ENCODE results near the gene TTC23.

DNA sequence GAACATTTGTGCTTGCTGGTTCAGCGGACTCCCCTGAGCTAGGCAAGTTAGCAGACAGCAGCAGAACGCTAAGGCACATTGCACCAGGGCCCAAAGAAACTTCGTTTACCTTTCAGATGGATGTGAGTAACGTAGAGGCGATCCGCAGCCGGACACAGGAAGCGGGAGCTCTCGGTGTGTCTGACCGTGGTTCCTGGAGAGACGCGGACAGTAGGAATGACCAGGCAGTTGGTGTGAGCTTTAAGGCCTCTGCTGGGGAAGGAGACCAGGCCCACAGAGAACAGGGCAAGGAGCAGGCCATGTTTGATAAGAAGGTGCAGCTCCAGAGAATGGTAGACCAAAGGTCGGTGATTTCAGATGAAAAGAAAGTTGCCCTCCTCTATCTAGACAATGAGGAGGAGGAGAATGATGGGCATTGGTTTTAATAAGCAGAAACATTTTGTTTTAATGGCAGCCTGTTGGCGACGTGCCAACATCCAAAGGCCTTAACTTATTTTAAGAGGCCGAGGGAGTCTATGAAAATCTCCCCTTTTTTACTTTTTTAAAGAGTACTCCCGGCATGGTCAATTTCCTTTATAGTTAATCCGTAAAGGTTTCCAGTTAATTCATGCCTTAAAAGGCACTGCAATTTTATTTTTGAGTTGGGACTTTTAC lies 116.6 kb downstream of the TTC23 start:
- TF ChIP-seq, protein P1, sequence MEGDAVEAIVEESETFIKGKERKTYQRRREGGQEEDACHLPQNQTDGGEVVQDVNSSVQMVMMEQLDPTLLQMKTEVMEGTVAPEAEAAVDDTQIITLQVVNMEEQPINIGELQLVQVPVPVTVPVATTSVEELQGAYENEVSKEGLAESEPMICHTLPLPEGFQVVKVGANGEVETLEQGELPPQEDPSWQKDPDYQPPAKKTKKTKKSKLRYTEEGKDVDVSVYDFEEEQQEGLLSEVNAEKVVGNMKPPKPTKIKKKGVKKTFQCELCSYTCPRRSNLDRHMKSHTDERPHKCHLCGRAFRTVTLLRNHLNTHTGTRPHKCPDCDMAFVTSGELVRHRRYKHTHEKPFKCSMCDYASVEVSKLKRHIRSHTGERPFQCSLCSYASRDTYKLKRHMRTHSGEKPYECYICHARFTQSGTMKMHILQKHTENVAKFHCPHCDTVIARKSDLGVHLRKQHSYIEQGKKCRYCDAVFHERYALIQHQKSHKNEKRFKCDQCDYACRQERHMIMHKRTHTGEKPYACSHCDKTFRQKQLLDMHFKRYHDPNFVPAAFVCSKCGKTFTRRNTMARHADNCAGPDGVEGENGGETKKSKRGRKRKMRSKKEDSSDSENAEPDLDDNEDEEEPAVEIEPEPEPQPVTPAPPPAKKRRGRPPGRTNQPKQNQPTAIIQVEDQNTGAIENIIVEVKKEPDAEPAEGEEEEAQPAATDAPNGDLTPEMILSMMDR (IDR thresholded peaks at IDR 0.05) = no peak
- TF ChIP-seq USF2 (CRISPR knock-in tag; IDR thresholded peaks at IDR 0.05) = no peak
- no peak for TF ChIP-seq NR3C1 (CRISPR knock-in tag; conservative IDR thresholded peaks at IDR 0.05; ENCODE audit: low read depth)
- no peak for TF ChIP-seq ETV6 (CRISPR knock-in tag; IDR thresholded peaks at IDR 0.05)
- TF ChIP-seq AFF4 (CRISPR knock-in tag; IDR thresholded peaks at IDR 0.05; ENCODE audit: borderline replicate concordance) = no peak
- no peak for TF ChIP-seq CREM (CRISPR knock-in tag; IDR thresholded peaks at IDR 0.05)
- no peak for TF ChIP-seq CBFB (CRISPR knock-in tag; IDR thresholded peaks at IDR 0.05; ENCODE audit: low read depth)
- no peak for TF ChIP-seq ZNF416 (CRISPR knock-in tag; IDR thresholded peaks at IDR 0.05)
- TF ChIP-seq CDX4 (CRISPR knock-in tag; IDR thresholded peaks at IDR 0.05; ENCODE audit: borderline replicate concordance) = no peak
- no peak for TF ChIP-seq FOXP1 (CRISPR knock-in tag; IDR thresholded peaks at IDR 0.05; ENCODE audit: borderline replicate concordance)
- TF ChIP-seq, protein P2, sequence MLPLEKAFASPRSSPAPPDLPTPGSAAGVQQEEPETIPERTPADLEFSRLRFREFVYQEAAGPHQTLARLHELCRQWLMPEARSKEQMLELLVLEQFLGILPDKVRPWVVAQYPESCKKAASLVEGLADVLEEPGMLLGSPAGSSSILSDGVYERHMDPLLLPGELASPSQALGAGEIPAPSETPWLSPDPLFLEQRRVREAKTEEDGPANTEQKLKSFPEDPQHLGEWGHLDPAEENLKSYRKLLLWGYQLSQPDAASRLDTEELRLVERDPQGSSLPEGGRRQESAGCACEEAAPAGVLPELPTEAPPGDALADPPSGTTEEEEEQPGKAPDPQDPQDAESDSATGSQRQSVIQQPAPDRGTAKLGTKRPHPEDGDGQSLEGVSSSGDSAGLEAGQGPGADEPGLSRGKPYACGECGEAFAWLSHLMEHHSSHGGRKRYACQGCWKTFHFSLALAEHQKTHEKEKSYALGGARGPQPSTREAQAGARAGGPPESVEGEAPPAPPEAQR (CRISPR knock-in tag; IDR thresholded peaks at IDR 0.05) = no peak

Data from WTC11 (cell line).